IMR-90 (cell line): Measurements from ENCODE around the gene USH2A.

Experiments used
- BHLHE40 ChIP-seq: fragments of 150-350 bp; IDR thresholded peaks from 2 replicates; pipeline ENCODE4 v1.6.1; 2016; ENCODE audit warnings: mild to moderate bottlenecking, low read depth, low read length
- POLR2A ChIP-seq: IDR thresholded peaks from 2 replicates; pipeline ENCODE4 v1.6.1; 2012; ENCODE audit warnings: mild to moderate bottlenecking, low read depth, low read length
- RFX5 ChIP-seq: IDR thresholded peaks from 2 replicates; pipeline ENCODE4 v1.8.0; 2012; ENCODE audit warnings: low read depth, mild to moderate bottlenecking, low read length, moderate library complexity
- SMC3 ChIP-seq: fragments of 150-350 bp; IDR thresholded peaks from 2 replicates; pipeline ENCODE4 v1.6.1; 2016; ENCODE audit warnings: low read depth, mild to moderate bottlenecking, antibody characterized with exemption, low read length, moderate library complexity
- TF ChIP-seq, protein P1 (sequence below): conservative IDR thresholded peaks from 2 replicates; pipeline ENCODE4 v1.5.1; 2012; ENCODE audit warnings: mild to moderate bottlenecking, low read depth, low read length, improper control_type of control experiment

DNA sequence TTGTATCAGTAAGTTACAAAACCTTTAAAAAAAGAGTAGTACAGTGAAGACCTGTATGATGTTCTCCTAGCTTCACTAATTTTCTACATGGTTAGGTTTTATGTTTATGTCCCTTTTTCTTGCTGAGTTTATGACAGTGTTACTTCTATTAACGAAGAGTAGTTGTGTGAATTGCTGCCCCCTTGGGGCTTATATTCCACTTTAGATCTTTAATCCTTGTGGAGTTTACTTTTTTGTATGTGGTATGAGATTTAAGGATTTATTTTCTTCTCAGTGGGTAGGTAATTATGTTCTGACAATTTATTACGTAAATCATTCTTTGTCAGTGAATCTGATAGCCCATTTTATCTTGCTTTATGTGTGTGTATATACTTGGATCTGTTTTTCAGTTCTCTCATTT lies 841.4 kb downstream of the USH2A start:
- TF ChIP-seq SMC3 = no peak
- TF ChIP-seq RFX5 = no peak
- TF ChIP-seq, protein P1, sequence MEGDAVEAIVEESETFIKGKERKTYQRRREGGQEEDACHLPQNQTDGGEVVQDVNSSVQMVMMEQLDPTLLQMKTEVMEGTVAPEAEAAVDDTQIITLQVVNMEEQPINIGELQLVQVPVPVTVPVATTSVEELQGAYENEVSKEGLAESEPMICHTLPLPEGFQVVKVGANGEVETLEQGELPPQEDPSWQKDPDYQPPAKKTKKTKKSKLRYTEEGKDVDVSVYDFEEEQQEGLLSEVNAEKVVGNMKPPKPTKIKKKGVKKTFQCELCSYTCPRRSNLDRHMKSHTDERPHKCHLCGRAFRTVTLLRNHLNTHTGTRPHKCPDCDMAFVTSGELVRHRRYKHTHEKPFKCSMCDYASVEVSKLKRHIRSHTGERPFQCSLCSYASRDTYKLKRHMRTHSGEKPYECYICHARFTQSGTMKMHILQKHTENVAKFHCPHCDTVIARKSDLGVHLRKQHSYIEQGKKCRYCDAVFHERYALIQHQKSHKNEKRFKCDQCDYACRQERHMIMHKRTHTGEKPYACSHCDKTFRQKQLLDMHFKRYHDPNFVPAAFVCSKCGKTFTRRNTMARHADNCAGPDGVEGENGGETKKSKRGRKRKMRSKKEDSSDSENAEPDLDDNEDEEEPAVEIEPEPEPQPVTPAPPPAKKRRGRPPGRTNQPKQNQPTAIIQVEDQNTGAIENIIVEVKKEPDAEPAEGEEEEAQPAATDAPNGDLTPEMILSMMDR = no peak
- TF ChIP-seq POLR2A = no peak
- no peak for TF ChIP-seq BHLHE40
